CD4-positive, alpha-beta T cell treated with Interleukin-17A for 4 hours (primary cell): ENCODE data around the gene BCAR1.
A peak's percentile ranks its signal among the peaks of the same experiment; 100 is the strongest.
"Not testable (repeated sequence)": the region's sequence is repeated elsewhere in the genome, so short reads cannot be mapped to it uniquely, and the experiment has no call there.

Experiments
- DNase-seq: peaks from one replicate; pipeline ENCODE4 v3.0.0-alpha.2; 2020; ENCODE audit warnings: mixed read lengths

Gene BCAR1

GRCh38 chr16:75254359-75254837, 3.0 kb upstream of the BCAR1 start:
- DNase-seq, result no peak

- no peak for DNase-seq
Measured at GRCh38 chr16:75252946-75253911, 1.8 kb upstream of the BCAR1 start.

- no peak for DNase-seq
Measured at GRCh38 chr16:75252049-75252864, 833 bp upstream of the BCAR1 start.

GRCh38 chr16:75250809-75251279, 580 bp downstream of the BCAR1 start:
- peak; percentile 14 for DNase-seq

- DNase-seq, result no peak
Measured at GRCh38 chr16:75250089-75250808, 1.2 kb downstream of the BCAR1 start.

- no peak for DNase-seq
Measured at GRCh38 chr16:75249441-75249840, 2.0 kb downstream of the BCAR1 start.

- no peak for DNase-seq
Measured at GRCh38 chr16:75248536-75249380, 2.7 kb downstream of the BCAR1 start.

- no peak for DNase-seq
Measured at GRCh38 chr16:75248142-75248535, 3.3 kb downstream of the BCAR1 start.

GRCh38 chr16:75247249-75247648, 4.2 kb downstream of the BCAR1 start:
- DNase-seq, result no peak

GRCh38 chr16:75246504-75247205, 4.8 kb downstream of the BCAR1 start:
- no peak for DNase-seq

GRCh38 chr16:75244844-75245758, 6.3 kb downstream of the BCAR1 start:
- DNase-seq, result no peak

GRCh38 chr16:75244225-75244809, 7.1 kb downstream of the BCAR1 start:
- no peak for DNase-seq

- no peak for DNase-seq
Measured at GRCh38 chr16:75243667-75244224, 7.7 kb downstream of the BCAR1 start.

- DNase-seq, result not testable (repeated sequence)
Measured at GRCh38 chr16:75242436-75243078, 8.9 kb downstream of the BCAR1 start.

GRCh38 chr16:75241955-75242354, 9.5 kb downstream of the BCAR1 start:
- no peak for DNase-seq

GRCh38 chr16:75241412-75241811, 10.0 kb downstream of the BCAR1 start:
- no peak for DNase-seq

GRCh38 chr16:75240633-75241032, 10.8 kb downstream of the BCAR1 start:
- not testable (repeated sequence) for DNase-seq

GRCh38 chr16:75239542-75240122, 11.8 kb downstream of the BCAR1 start:
- DNase-seq, result no peak
